Stimulated activated CD8-positive, alpha-beta memory T cell treated with anti-CD3 and anti-CD28 coated beads, Interleukin-7, amount 100 ng/mL, for 4 hours (primary cell): ENCODE results near the gene DDR1.
"Not testable (repeated sequence)": the region's sequence is repeated elsewhere in the genome, so short reads cannot be mapped to it uniquely, and the experiment has no call there.

ENCODE experiments used
- DNase-seq, 2 donors: peaks; one replicate each; pipeline ENCODE4 v3.0.0-alpha.2; 2020; ENCODE audit warnings: low read depth in 2 of 2

DDR1 gene

DNA sequence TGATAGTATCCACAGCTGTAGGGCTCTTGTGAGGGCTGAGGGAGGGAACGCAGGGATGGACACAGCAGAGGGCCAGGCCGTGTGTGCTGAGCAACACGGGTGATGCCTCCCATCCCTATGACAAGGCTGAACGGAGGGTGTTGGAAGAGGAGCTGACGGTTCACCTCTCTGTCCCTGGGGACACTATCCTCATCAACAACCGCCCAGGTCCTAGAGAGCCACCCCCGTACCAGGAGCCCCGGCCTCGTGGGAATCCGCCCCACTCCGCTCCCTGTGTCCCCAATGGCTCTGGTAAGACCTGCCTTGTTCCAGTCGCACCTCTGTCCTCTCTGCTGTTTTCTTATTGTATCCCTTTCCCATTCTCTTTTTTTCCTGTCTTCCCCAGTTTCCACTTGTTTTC lies 10.1 kb downstream of the DDR1 start:
- DNase-seq = no peak

DNA sequence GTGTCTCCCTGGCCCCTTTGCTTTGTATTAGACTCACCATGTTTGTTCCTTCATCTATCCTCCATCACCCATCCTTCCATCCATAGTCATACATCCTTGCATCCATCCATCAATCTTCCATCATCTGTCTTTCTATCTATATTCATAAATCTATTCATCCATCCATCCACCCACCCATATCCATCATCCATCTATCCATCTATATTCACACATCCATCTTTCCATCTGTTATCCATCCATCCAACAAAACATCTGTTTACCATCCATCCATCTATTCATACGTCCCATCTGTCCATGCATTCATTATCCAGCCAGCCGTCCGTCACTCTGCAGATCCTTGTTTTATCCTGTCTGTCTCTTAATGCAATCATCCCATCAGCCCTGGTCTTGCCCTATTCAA lies 10.6 kb downstream of the DDR1 start:
- no peak for DNase-seq

GRCh38 chr6:30895343-30895742 lies 11.0 kb downstream of the DDR1 start:
- no peak for DNase-seq

- DNase-seq = no peak
Observed at GRCh38 chr6:30896541-30896940, 12.2 kb downstream of the DDR1 start.

DNA sequence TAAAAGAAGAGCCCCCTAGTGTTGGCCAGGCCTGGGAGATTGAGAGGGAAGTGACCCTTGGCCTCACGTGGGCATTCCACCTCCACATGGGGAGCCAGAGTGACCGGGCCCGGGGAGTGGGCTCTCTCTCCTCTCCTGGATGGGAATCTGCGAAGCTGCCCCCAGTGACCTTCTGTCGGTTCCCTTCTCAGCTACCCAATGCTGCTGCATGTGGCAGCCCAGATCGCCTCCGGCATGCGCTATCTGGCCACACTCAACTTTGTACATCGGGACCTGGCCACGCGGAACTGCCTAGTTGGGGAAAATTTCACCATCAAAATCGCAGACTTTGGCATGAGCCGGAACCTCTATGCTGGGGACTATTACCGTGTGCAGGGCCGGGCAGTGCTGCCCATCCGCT lies 13.6 kb downstream of the DDR1 start:
- no peak for DNase-seq

- DNase-seq = no peak
Observed at GRCh38 chr6:30898750-30899360, 14.5 kb downstream of the DDR1 start.

- no peak for DNase-seq
Observed at GRCh38 chr6:30900863-30901417, 16.6 kb downstream of the DDR1 start.

DNA sequence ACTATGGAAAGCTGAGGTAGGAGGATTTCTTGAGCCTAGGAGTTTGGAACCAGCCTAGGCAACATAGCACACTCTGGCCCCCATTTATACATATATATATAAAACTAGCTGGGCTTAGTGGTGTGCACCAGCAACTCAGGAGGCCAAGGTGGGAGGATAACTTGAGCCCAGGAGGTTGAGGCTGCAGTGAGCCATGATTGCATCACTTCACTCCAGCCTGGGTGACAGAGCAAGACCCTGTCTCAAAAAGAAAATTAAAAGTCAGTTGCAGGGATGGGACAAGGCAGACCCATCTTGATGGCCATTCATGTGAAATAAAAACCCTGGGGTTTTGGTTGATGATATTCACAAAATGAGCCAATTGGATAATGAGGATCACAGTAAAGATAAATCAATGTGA lies 17.1 kb downstream of the DDR1 start:
- DNase-seq = no peak

DNA sequence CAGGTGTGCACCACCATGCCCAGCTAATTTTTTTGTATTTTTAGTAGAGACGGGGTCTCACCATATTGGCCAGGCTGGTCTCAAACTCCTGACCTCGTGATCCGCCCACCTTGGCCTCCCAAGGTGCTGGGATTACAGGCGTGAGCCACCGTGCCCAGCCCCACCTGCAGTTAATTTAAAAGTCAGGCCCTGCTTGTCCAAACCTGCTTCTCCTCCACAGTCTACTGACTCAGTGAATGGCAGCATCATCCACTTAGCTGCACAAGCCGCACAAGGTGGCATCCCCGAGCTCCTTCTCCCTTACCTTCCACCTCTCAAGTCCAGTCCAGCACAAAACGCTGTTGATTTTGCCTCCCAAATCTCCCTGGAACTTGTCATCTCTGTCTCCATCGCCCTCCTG lies 17.9 kb downstream of the DDR1 start:
- not testable (repeated sequence) for DNase-seq

DNA sequence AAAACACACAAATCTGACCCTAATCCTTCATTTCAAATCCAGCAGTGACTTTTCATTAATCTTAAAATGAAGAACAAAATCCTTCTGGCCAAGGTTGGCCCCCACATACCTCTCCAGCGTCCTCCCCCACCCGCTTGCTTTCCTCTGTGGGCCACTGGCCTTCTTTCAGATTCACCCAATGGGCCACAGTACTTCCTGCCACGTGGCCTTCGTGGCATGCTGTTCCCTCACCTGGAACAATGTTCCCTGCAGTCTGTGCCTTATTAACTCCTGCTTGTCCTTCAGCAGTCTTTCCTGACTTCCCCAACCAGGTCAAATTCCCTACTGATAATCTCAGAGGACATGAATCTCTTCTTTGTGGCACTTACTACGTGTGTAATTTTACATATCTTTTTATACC lies 18.4 kb downstream of the DDR1 start:
- DNase-seq = no peak

DNA sequence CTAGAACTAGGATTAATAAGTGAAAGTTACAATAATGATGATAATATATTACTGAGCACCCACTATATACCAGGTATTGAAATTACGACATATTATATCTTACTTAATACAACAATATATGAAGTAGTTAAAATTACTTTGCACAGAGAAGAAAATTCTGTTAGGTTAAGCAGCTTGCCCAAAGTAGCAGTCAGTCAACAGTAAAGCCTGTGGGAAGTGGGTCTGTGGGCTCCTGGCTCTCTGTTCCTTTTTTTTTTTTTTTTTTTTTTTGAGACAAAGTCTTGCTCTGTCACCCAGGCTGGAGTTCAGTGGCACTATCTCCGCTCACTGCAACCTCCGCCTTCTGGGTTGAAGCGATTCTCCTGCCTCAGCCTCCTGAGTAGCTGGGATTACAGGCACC lies 18.9 kb downstream of the DDR1 start:
- no peak for DNase-seq

- DNase-seq = not testable (repeated sequence)
Observed at GRCh38 chr6:30907290-30907757, 23.0 kb downstream of the DDR1 start.

DNA sequence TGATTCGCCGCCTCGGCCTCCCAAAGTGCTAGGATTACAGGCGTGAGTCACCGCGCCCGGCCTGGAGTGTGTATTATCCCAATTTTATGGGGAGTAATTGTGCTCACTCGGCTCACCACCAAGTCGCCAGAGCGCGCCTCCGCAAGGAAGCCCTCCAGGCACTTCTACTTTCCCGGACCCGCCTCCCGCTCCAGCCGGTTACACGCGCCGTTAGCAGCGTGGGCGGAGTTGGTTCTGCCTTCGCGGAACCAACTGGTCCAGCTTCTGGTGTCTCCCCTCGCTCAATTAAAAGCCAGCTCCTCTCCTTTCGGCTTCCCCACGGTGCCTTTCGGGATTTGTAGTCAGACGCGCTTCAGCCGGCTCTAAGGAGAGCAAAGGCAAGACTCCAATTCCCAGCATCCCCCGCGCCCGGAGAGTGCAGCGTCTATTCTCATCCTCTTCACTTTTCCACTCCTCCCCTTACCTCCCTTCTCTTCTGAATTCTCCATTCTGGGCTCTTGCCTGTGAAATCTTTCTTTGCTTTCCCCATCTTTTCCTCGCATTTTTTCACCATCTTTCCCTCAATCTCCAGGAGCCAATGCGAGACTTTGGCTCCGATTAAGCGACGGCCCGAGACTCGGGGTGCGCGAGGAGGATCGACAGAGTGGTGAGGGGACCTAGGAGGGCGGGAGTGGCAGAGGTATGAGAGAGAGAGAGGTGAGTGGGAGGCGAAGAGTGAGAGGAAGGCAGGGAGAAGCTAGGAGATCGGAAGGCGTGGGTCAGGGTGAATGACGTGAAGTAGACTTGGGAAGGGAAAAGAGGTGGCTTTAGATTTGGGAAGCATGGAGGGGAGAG lies 23.7 kb downstream of the DDR1 start, which contains the start of gene GTF2H4:
Gene GTF2H4 (plus strand): TSS at position 450 of the 834 bp plus-strand sequence.
- DNase-seq = peak; percentile 92 to 94

DNA sequence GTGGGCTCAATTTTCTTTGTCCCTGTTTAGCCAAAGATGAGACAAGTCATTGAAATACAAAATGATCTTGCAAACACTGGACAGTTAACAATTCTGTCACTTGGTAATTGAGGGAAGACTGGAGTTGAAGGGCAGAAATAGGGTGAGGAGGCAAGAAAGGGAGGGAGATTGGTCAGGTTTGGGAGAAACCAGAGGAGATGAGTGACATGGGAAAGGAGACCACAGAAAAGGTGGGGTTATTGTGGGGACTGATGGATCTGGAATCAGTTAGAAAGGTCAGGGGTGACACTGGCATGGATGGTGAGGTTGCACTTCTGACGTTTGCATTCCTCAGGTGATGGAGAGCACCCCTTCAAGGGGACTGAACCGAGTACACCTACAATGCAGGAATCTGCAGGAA lies 24.4 kb downstream of the DDR1 start:
- no peak for DNase-seq

DNA sequence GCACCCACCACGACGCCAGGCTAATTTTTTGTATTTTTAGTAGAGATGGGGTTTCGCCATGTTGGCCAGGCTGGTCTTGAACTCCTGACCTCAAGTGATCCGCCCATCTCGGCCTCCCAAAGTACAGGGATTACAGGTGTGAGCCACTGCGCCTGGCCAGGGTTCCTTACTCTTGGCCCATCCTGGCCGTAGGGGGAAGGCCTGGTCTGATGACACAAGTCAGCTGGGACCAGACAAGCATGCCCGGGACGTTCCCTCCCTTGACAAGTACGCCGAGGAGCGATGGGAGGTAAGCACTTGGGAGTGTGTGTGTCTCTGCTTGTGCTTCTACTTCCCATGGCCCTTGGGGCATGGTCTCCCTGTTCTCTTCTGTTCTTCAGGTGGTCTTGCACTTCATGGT lies 26.2 kb downstream of the DDR1 start:
- DNase-seq = not testable (repeated sequence)

GRCh38 chr6:30912746-30913520 lies 28.6 kb downstream of the DDR1 start:
- no peak for DNase-seq

- peak in 1 of 2 donors; percentile 2 for DNase-seq
Observed at GRCh38 chr6:30913721-30914075, 29.4 kb downstream of the DDR1 start.

DNA sequence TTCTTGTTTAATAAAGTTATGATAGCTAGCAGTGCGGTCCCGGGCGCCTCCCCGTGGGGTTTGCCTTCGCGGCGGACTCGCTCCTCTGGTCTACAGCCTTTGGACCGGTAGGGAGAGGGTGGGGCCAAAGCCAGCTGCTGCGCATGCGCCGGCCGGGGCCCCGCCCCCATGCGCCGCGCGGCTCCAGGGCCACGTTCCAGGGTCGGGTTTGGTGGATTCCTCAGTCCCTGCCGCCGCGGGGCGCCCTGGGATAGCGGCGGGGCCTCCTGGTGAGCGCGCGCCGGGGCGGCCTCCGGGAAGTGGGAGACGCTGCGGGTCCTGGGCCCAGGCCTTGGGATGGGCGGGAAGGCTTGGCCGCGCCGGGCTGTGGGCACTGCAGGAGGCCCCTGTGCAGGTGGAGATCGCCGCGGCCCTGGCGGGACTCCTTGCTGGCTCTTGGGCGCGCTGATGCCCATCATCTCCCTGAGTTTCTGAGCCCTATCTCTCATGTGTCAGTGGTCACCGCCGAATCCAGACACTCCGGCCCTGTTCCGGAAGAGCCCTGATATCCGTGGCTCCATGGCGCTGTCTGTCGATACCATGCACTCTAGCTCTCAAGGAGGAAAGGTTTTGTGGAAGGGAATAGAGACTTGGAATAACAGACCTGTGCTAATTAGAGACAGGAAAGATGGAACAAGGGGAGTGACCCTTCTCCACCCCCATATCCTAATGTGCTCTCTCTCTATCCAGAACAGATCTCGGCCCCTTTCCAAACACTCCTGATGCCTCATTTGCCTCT lies 29.9 kb downstream of the DDR1 start, which contains the start of gene VARS2:
Gene VARS2 (plus strand): TSS at position 163 of the 778 bp plus-strand sequence. CDS start 599 bp downstream, at position 762.
- DNase-seq = peak; percentile 75 to 79

DNA sequence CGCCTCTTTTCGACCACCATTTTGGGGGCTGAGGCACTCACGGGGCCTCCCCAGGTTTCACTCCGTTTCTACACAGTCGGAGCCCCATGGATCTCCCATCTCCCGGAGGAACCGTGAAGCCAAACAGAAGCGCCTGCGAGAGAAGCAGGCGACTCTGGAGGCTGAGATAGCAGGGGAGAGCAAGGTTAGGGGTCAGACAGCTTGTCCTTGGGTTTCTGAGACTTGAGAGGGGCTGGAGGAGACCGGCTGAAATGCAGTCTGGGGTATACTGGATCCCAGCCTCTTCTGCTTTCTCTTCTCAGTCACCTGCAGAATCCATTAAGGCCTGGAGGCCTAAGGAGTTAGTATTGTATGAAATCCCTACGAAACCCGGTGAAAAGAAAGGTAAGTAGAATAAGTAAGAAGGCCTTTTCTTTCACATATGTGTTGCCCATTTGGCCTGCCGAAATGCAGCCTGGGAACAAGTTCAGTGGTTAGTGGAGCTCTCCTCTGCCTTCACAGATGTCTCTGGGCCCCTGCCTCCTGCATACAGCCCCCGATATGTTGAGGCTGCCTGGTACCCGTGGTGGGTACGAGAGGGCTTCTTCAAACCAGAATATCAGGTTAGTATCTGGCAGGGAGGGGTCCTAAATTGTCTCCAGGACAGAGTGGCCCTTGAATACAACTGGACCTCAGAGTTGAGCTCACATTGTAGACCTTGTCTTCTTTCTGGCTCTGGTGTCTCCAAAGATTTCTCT lies 30.7 kb downstream of the DDR1 start:
- DNase-seq = no peak

- no peak for DNase-seq
Observed at GRCh38 chr6:30915591-30915946, 31.2 kb downstream of the DDR1 start.

GRCh38 chr6:30917041-30917440 lies 32.7 kb downstream of the DDR1 start:
- DNase-seq = no peak
